Measurements from ENCODE around the gene F2. TPM values are rescaled to one million over a fixed set of nuclear protein-coding genes. Genes with fewer than 3 reads are reported as not detected.

The F2 gene
- total and polyA plus RNA-seq, 2 of the 13 experiments (the other 11 are each of a cell fraction or from before 2014, with no cell fraction given) = 330 to 801 TPM

DNA sequence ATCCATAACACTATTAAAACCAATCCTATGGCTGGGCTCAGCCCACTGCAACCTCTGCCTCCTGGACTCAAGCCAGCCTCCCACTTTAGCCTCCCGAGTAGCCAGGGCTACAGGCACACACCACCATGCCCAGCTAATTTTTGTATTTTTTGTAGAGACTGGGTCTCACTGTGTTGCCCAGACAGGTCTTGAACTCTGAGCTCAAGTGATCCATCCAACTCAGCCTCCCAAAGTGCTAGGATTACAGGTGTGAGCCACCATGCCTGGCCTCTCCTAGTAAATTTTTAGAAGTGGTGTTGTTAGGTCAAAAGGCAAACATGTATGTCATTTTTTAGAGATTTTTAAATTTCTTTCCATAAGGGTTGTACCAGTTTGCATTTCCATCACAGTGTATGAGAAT lies 14.2 kb downstream of the F2 start (continued):
- TF ChIP-seq, protein P1, sequence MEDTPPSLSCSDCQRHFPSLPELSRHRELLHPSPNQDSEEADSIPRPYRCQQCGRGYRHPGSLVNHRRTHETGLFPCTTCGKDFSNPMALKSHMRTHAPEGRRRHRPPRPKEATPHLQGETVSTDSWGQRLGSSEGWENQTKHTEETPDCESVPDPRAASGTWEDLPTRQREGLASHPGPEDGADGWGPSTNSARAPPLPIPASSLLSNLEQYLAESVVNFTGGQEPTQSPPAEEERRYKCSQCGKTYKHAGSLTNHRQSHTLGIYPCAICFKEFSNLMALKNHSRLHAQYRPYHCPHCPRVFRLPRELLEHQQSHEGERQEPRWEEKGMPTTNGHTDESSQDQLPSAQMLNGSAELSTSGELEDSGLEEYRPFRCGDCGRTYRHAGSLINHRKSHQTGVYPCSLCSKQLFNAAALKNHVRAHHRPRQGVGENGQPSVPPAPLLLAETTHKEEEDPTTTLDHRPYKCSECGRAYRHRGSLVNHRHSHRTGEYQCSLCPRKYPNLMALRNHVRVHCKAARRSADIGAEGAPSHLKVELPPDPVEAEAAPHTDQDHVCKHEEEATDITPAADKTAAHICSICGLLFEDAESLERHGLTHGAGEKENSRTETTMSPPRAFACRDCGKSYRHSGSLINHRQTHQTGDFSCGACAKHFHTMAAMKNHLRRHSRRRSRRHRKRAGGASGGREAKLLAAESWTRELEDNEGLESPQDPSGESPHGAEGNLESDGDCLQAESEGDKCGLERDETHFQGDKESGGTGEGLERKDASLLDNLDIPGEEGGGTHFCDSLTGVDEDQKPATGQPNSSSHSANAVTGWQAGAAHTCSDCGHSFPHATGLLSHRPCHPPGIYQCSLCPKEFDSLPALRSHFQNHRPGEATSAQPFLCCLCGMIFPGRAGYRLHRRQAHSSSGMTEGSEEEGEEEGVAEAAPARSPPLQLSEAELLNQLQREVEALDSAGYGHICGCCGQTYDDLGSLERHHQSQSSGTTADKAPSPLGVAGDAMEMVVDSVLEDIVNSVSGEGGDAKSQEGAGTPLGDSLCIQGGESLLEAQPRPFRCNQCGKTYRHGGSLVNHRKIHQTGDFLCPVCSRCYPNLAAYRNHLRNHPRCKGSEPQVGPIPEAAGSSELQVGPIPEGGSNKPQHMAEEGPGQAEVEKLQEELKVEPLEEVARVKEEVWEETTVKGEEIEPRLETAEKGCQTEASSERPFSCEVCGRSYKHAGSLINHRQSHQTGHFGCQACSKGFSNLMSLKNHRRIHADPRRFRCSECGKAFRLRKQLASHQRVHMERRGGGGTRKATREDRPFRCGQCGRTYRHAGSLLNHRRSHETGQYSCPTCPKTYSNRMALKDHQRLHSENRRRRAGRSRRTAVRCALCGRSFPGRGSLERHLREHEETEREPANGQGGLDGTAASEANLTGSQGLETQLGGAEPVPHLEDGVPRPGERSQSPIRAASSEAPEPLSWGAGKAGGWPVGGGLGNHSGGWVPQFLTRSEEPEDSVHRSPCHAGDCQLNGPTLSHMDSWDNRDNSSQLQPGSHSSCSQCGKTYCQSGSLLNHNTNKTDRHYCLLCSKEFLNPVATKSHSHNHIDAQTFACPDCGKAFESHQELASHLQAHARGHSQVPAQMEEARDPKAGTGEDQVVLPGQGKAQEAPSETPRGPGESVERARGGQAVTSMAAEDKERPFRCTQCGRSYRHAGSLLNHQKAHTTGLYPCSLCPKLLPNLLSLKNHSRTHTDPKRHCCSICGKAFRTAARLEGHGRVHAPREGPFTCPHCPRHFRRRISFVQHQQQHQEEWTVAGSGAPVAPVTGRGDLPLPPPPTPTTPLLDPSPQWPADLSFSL (CRISPR knock-in tag; IDR thresholded peaks at IDR 0.05) = no peak
- TF ChIP-seq ZNF460 (CRISPR knock-in tag; IDR thresholded peaks at IDR 0.05; ENCODE audit: borderline replicate concordance) (peak; percentile 60), POLR2A (IDR thresholded peaks at IDR 0.05; ENCODE audit: insufficient read depth in 1 of 2, low read depth in 2 of 2, low read length in 2 of 2) (peak in 1 of 2 experiments; percentile 30; a peak in 1 of 4 replicates), DNMT1 (CRISPR knock-in tag; IDR thresholded peaks at IDR 0.05) (no peak), ZNF121 (CRISPR knock-in tag; IDR thresholded peaks at IDR 0.05) (peak; percentile 53; the same call in 1 of the 2 replicates), KDM3A (CRISPR knock-in tag; IDR thresholded peaks at IDR 0.05; ENCODE audit: low read depth) (no peak), ZNF746 (CRISPR knock-in tag; IDR thresholded peaks at IDR 0.05) (no peak)

DNA sequence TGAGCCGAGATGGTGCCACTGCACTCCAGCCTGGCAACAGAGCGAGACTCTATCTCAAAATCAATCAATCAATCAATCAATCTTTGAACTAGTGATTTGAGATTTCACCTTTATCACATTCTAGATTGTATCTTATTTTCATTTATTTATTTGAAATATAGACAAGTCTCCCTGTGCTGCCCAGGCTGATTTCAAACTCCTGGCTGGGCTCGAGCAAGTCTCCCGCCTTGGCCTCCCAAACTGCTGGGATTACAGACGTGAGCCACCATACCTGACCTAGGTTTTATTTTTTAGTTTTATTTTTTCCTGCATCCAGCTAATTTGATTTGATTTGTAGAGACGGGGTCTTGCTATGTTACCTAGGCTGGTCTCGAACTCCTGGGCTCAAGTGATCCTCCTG lies 17.1 kb downstream of the F2 start:
- WGBS (ENCODE audit: low lambda C conversion rate) = 96% methylated on average over 7 of the region's 7 CpGs
- Histone ChIP-seq H3K4me3 (replicated peaks in 1 of 3; ENCODE audit: insufficient read depth in 1 of 3, low read depth in 2 of 3, low read length in 3 of 3) (no peak overlapping the region), H3K79me2 (ENCODE audit: insufficient read depth, low read length) (peaks cover 14% of the 10 kb centered on the region), H3K27me3 (ENCODE audit: control insufficient read depth in 1 of 2, insufficient read depth in 2 of 2, low read length in 2 of 2) (no peaks in the 10 kb centered on the region), H3K9ac (ENCODE audit: insufficient read depth, low read depth, low read length) (no peak overlapping the region), H2AFZ (ENCODE audit: low read length) (no peak overlapping the region), H3K36me3 (replicated peaks in 1 of 2; ENCODE audit: control insufficient read depth in 1 of 2, insufficient read depth in 2 of 2, low read length in 2 of 2) (peaks cover 19 to 59% of the 10 kb centered on the region in 2 experiments), H4K20me1 (ENCODE audit: insufficient read depth, low read length) (peaks cover 37% of the 10 kb centered on the region), H3K27ac (ENCODE audit: extremely low read length, insufficient read depth, low read length) (no peak overlapping the region), H3K4me1 (ENCODE audit: insufficient read depth, low read length) (peaks cover 14% of the 10 kb centered on the region), H3K4me2 (ENCODE audit: low read depth, low read length) (no peak overlapping the region), H3K9me3 (ENCODE audit: low read length) (no peaks in the 10 kb centered on the region)
- no TSS peak for BruUV-seq (replicated peaks)
- FAIRE-seq = no peak
- no peak for DNase-seq (ENCODE audit: low spot score)
- in situ Hi-C loops (cut with HindIII; ENCODE audit: extremely low pct_ligation_motif_present, low pct_unique_long_range_greater_than_20kb) (no loop called here), intact Hi-C loops (cut with micrococcal nuclease; ENCODE audit: unreplicated experiment) (no loop called here)
- no peak for ATAC-seq
- CTCF ChIA-PET (ENCODE audit: low intra/inter-chr PET ratio, low total read pairs) = no interaction called here
- TF ChIP-seq ZNF230 (CRISPR knock-in tag; IDR thresholded peaks at IDR 0.05) (no peak), RBM22 (optimal IDR thresholded peaks at IDR 0.05; ENCODE audit: low read length) (no peak), POLR2G (IDR thresholded peaks at IDR 0.05; ENCODE audit: low read depth, low read length) (peak; percentile 35), JUNB (CRISPR knock-in tag; IDR thresholded peaks at IDR 0.05; ENCODE audit: borderline replicate concordance) (no peak), MEF2D (CRISPR knock-in tag; IDR thresholded peaks at IDR 0.05) (no peak), ZNF180 (CRISPR knock-in tag; IDR thresholded peaks at IDR 0.05; ENCODE audit: borderline replicate concordance, low read depth) (no peak)
- TF ChIP-seq, protein P2, sequence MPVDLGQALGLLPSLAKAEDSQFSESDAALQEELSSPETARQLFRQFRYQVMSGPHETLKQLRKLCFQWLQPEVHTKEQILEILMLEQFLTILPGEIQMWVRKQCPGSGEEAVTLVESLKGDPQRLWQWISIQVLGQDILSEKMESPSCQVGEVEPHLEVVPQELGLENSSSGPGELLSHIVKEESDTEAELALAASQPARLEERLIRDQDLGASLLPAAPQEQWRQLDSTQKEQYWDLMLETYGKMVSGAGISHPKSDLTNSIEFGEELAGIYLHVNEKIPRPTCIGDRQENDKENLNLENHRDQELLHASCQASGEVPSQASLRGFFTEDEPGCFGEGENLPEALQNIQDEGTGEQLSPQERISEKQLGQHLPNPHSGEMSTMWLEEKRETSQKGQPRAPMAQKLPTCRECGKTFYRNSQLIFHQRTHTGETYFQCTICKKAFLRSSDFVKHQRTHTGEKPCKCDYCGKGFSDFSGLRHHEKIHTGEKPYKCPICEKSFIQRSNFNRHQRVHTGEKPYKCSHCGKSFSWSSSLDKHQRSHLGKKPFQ (CRISPR knock-in tag; IDR thresholded peaks at IDR 0.05; ENCODE audit: insufficient replicate concordance) = peak; percentile 27
- POLR2A ChIA-PET = interaction anchor here (1.2 to 8.3 kb wide), 3 partner anchors 10 to 36 kb away, joined by 3 to 58 read pairs (median 3); partner anchors contain the start of genes ARHGAP1, F2 and ZNF408
